ENCODE results near the gene PRSS56. TPM values are rescaled to one million over a fixed set of nuclear protein-coding genes. Genes with fewer than 3 reads are reported as not detected.
A peak's percentile ranks its signal among the peaks of the same experiment; 100 is the strongest.

PRSS56 gene
- total RNA-seq, 1 donor: not detected

- H3K4me1 ChIP-seq (ENCODE audit: insufficient read depth, low read length): no peaks in the 10 kb centered on the region
- H3K36me3 ChIP-seq (ENCODE audit: insufficient read depth, low read length): no peaks in the 10 kb centered on the region
- H3K4me3 ChIP-seq (ENCODE audit: insufficient read depth, low read length): no peak overlapping the region
- peak; percentile 78 for DNase-seq (ENCODE audit: insufficient read length, low spot score, missing footprints)
- no peaks in the 10 kb centered on the region for H3K79me2 ChIP-seq (ENCODE audit: insufficient read depth, low read length)
- no peaks in the 10 kb centered on the region for H4K20me1 ChIP-seq (ENCODE audit: insufficient read depth, low read length)
- no peak overlapping the region for H2AFZ ChIP-seq (ENCODE audit: low read length)
- H3K9me3 ChIP-seq (ENCODE audit: low read depth, low read length): no peaks in the 10 kb centered on the region
- H3K27ac ChIP-seq (ENCODE audit: low read depth, low read length): no peak overlapping the region
- no peak for TF ChIP-seq CTCF (IDR thresholded peaks at IDR 0.05; ENCODE audit: extremely low read depth, low read depth, low read length)
- H3K27me3 ChIP-seq (ENCODE audit: insufficient read depth, low read length): peaks cover 27% of the 10 kb centered on the region
- no peak overlapping the region for H3K4me2 ChIP-seq (ENCODE audit: insufficient read depth, low read length)
Observed at GRCh38 chr2:232477751-232478510, 42.3 kb upstream of the PRSS56 start.

- TF ChIP-seq CTCF (IDR thresholded peaks at IDR 0.05; ENCODE audit: extremely low read depth, low read depth, low read length): no peak
- DNase-seq (ENCODE audit: insufficient read length, low spot score, missing footprints): peak; percentile 81
- Histone ChIP-seq H3K27me3 (ENCODE audit: insufficient read depth, low read length) (peaks cover 19% of the 10 kb centered on the region), H3K9me3 (ENCODE audit: low read depth, low read length) (no peaks in the 10 kb centered on the region), H3K27ac (ENCODE audit: low read depth, low read length) (no peak overlapping the region), H3K79me2 (ENCODE audit: insufficient read depth, low read length) (no peaks in the 10 kb centered on the region), H2AFZ (ENCODE audit: low read length) (no peak overlapping the region), H3K4me3 (ENCODE audit: insufficient read depth, low read length) (no peak overlapping the region), H3K36me3 (ENCODE audit: insufficient read depth, low read length) (no peaks in the 10 kb centered on the region), H3K4me1 (ENCODE audit: insufficient read depth, low read length) (no peaks in the 10 kb centered on the region), H3K4me2 (ENCODE audit: insufficient read depth, low read length) (no peak overlapping the region), H4K20me1 (ENCODE audit: insufficient read depth, low read length) (no peaks in the 10 kb centered on the region)
Observed at GRCh38 chr2:232478571-232479340, 41.4 kb upstream of the PRSS56 start.

- peak; percentile 76 for DNase-seq (ENCODE audit: insufficient read length, low spot score, missing footprints)
- no peaks in the 10 kb centered on the region for H3K79me2 ChIP-seq (ENCODE audit: insufficient read depth, low read length)
- H3K4me2 ChIP-seq (ENCODE audit: insufficient read depth, low read length): no peak overlapping the region
- H3K9me3 ChIP-seq (ENCODE audit: low read depth, low read length): no peaks in the 10 kb centered on the region
- H3K4me3 ChIP-seq (ENCODE audit: insufficient read depth, low read length): no peak overlapping the region
- H3K27me3 ChIP-seq (ENCODE audit: insufficient read depth, low read length): peaks cover 13% of the 10 kb centered on the region
- H2AFZ ChIP-seq (ENCODE audit: low read length): no peak overlapping the region
- no peaks in the 10 kb centered on the region for H3K36me3 ChIP-seq (ENCODE audit: insufficient read depth, low read length)
- no peaks in the 10 kb centered on the region for H3K4me1 ChIP-seq (ENCODE audit: insufficient read depth, low read length)
- H4K20me1 ChIP-seq (ENCODE audit: insufficient read depth, low read length): no peaks in the 10 kb centered on the region
- H3K27ac ChIP-seq (ENCODE audit: low read depth, low read length): no peak overlapping the region
- no peak for TF ChIP-seq CTCF (IDR thresholded peaks at IDR 0.05; ENCODE audit: extremely low read depth, low read depth, low read length)
Observed at GRCh38 chr2:232479341-232480200, 40.6 kb upstream of the PRSS56 start.
